Stimulated activated CD8-positive, alpha-beta memory T cell treated with anti-CD3 and anti-CD28 coated beads, Interleukin-7, amount 100 ng/mL, for 4 hours (primary cell): ENCODE results near the gene CERS2.

Experiments used
- DNase-seq, 2 donors: peaks; one replicate each; pipeline ENCODE4 v3.0.0-alpha.2; 2020; ENCODE audit warnings: low read depth in 2 of 2

Gene CERS2

GRCh38 chr1:150974580-150975478 lies at the start of gene CERS2:
CERS2 (minus strand) TSS chr1:150974835; CDS start chr1:150969090, 5,745 bp downstream.
- peak; percentile 33 to 74 for DNase-seq

- no peak for DNase-seq
These were observed 38.9 kb upstream of the CERS2 start for GRCh38 chr1:151013518-151013917.

- DNase-seq: no peak
These were observed 38.2 kb upstream of the CERS2 start for GRCh38 chr1:151012684-151013471.

- DNase-seq: no peak
These were observed 36.7 kb upstream of the CERS2 start for GRCh38 chr1:151011154-151011850.

- DNase-seq: no peak
These were observed 35.7 kb upstream of the CERS2 start for GRCh38 chr1:151010346-151010726.

GRCh38 chr1:151009674-151010345 lies 35.2 kb upstream of the CERS2 start:
- no peak for DNase-seq

GRCh38 chr1:151009206-151009587 lies 34.6 kb upstream of the CERS2 start:
- DNase-seq: no peak

- DNase-seq: peak; percentile 87 to 96
These were observed 33.9 kb upstream of the CERS2 start, which contains the start of gene PRUNE1 for GRCh38 chr1:151008244-151009205. PRUNE1 (plus strand) TSS chr1:151008449; CDS start chr1:151008633, 184 bp downstream.

GRCh38 chr1:151007853-151008243 lies 33.2 kb upstream of the CERS2 start:
- no peak for DNase-seq

GRCh38 chr1:151006327-151007052 lies 31.9 kb upstream of the CERS2 start, which contains the start of gene MINDY1:
MINDY1 (minus strand) TSS chr1:151006902; CDS start chr1:151002617, 4,285 bp downstream.
- peak in 1 of 2 donors; percentile 6 for DNase-seq

- DNase-seq: no peak
These were observed 31.2 kb upstream of the CERS2 start for GRCh38 chr1:151005729-151006319.

- no peak for DNase-seq
These were observed 28.5 kb upstream of the CERS2 start for GRCh38 chr1:151003180-151003579.

GRCh38 chr1:151002611-151003010 lies 28.0 kb upstream of the CERS2 start:
- DNase-seq: no peak

GRCh38 chr1:151002051-151002450 lies 27.4 kb upstream of the CERS2 start:
- DNase-seq: no peak

GRCh38 chr1:151001602-151002001 lies 27.0 kb upstream of the CERS2 start:
- no peak for DNase-seq

- no peak for DNase-seq
These were observed 25.8 kb upstream of the CERS2 start for GRCh38 chr1:151000408-151000807.

GRCh38 chr1:150999926-151000325 lies 25.3 kb upstream of the CERS2 start:
- no peak for DNase-seq

- no peak for DNase-seq
These were observed 24.5 kb upstream of the CERS2 start for GRCh38 chr1:150999051-150999674.

GRCh38 chr1:150997949-150998348 lies 23.3 kb upstream of the CERS2 start:
- DNase-seq: no peak
